PC-3 (cell line): ENCODE measurements around the gene IDH3A. TPM values are rescaled to one million over a fixed set of nuclear protein-coding genes. Genes with fewer than 3 reads are reported as not detected.

ENCODE experiments used
- ATAC-seq: fragments of 200-7000 bp; cut with Tn5 transposase; 2 replicates; pipeline ENCODE4 v1.9.1; 2020; ENCODE audit warnings: mild to moderate bottlenecking, moderate library complexity
- BruUV-seq: library from RNA; stranded (reverse); fragments of 400-500 nt; replicated peaks from 2 replicates; lab custom pipeline; 2021; lab: Mats Ljungman, UMichigan
- CTCF ChIA-PET: fragments of 300-600 bp; sonication (Branson Sonifier 250); formaldehyde crosslinking; loops from one replicate; lab custom pipeline; 2022; ENCODE audit warnings: antibody characterized with exemption; lab: Charles Lee
- POLR2A ChIA-PET: fragments of 300-600 bp; sonication (Branson Sonifier 250); formaldehyde crosslinking; loops from one replicate; lab custom pipeline; 2022; ENCODE audit warnings: antibody characterized with exemption; ENCODE audit not compliant: unreplicated experiment; lab: Charles Lee
- DNase-seq: peaks from one replicate; pipeline ENCODE4 v3.0.0-alpha.2; 2015
- H2AFZ ChIP-seq: fragments of 300-600 bp; sonication (generic); 2 replicates; pipeline ENCODE4 v1.6.0; 2016; ENCODE audit warnings: antibody characterized with exemption, low read length
- H3F3A ChIP-seq: fragments of 300-600 bp; sonication (generic); one replicate; pipeline ENCODE4 v1.6.0; 2017; ENCODE audit warnings: antibody characterized with exemption, low read length, control low read depth, mild to moderate bottlenecking; ENCODE audit not compliant: unreplicated experiment
- H3K27ac ChIP-seq: fragments of 300-600 bp; sonication (generic); 2 replicates; pipeline ENCODE4 v1.5.1; 2016; ENCODE audit warnings: mild to moderate bottlenecking, low read length
- H3K27me3 ChIP-seq: fragments of 300-600 bp; sonication (generic); 2 replicates; pipeline ENCODE4 v1.6.1; 2016; ENCODE audit warnings: low read length, mixed read lengths
- H3K36me3 ChIP-seq: fragments of 300-600 bp; sonication (generic); 2 replicates; pipeline ENCODE4 v1.6.1; 2016; ENCODE audit warnings: low read depth, mixed run types, low read length, mixed read lengths
- H3K4me1 ChIP-seq: fragments of 300-600 bp; sonication (generic); 2 replicates; pipeline ENCODE4 v1.5.1; 2016; ENCODE audit warnings: low read length; ENCODE audit not compliant: insufficient read depth
- H3K4me2 ChIP-seq: fragments of 300-600 bp; sonication (generic); 2 replicates; pipeline ENCODE4 v1.6.0; 2016; ENCODE audit warnings: low read length
- H3K4me3 ChIP-seq: fragments of 300-600 bp; sonication (generic); 2 replicates; pipeline ENCODE4 v1.5.1; 2016; ENCODE audit warnings: mild to moderate bottlenecking, low read length, mixed read lengths
- H3K79me2 ChIP-seq: fragments of 300-600 bp; sonication (generic); 2 replicates; pipeline ENCODE4 v1.6.1; 2017; ENCODE audit warnings: low read length, mixed read lengths
- H3K9ac ChIP-seq: fragments of 300-600 bp; sonication (generic); 2 replicates; pipeline ENCODE4 v1.6.0; 2016; ENCODE audit warnings: mild to moderate bottlenecking, low read length
- H3K9me2 ChIP-seq: fragments of 300-600 bp; sonication (generic); replicated peaks from 2 replicates; pipeline ENCODE4 v1.6.1; 2016; ENCODE audit warnings: mixed run types, low read length, mixed read lengths
- H3K9me3 ChIP-seq: fragments of 300-600 bp; sonication (generic); 2 replicates; pipeline ENCODE4 v1.6.1; 2016; ENCODE audit warnings: low read length, mixed read lengths
- H4K20me1 ChIP-seq: fragments of 300-600 bp; sonication (generic); 2 replicates; pipeline ENCODE4 v1.6.1; 2016; ENCODE audit warnings: low read length, mixed read lengths
- CTCF ChIP-seq: fragments of 300-600 bp; sonication (generic); conservative IDR thresholded peaks from 2 replicates; pipeline ENCODE4 v1.5.1; 2017; ENCODE audit warnings: antibody characterized with exemption, low read depth, mild to moderate bottlenecking, low read length
- EZH2 ChIP-seq: fragments of 300-600 bp; sonication (generic); IDR thresholded peaks from one replicate; pipeline ENCODE4 v1.6.1; 2017; ENCODE audit warnings: antibody characterized with exemption, mild to moderate bottlenecking, low read length; ENCODE audit not compliant: unreplicated experiment
- EZH2phosphoT487 ChIP-seq: fragments of 300-600 bp; sonication (generic); IDR thresholded peaks from 2 replicates; pipeline ENCODE4 v1.6.1; 2018; ENCODE audit warnings: mild to moderate bottlenecking, antibody characterized with exemption, low read length, borderline replicate concordance
- intact Hi-C: fragments of 100-400 bp; cut with micrococcal nuclease; formaldehyde crosslinking; loops from 2 replicates; pipeline ENCODE4 v1.9.0; 2023
- total RNA-seq: library from RNA; depleted of rRNA; stranded (reverse); fragments of >200 nt; gene quantifications from 2 replicates; pipeline ENCODE4 v1.2.3, GENCODE V29; 2014

Gene IDH3A
- total RNA-seq, 1 experiment from 2014 or later: 78.8 TPM

DNA sequence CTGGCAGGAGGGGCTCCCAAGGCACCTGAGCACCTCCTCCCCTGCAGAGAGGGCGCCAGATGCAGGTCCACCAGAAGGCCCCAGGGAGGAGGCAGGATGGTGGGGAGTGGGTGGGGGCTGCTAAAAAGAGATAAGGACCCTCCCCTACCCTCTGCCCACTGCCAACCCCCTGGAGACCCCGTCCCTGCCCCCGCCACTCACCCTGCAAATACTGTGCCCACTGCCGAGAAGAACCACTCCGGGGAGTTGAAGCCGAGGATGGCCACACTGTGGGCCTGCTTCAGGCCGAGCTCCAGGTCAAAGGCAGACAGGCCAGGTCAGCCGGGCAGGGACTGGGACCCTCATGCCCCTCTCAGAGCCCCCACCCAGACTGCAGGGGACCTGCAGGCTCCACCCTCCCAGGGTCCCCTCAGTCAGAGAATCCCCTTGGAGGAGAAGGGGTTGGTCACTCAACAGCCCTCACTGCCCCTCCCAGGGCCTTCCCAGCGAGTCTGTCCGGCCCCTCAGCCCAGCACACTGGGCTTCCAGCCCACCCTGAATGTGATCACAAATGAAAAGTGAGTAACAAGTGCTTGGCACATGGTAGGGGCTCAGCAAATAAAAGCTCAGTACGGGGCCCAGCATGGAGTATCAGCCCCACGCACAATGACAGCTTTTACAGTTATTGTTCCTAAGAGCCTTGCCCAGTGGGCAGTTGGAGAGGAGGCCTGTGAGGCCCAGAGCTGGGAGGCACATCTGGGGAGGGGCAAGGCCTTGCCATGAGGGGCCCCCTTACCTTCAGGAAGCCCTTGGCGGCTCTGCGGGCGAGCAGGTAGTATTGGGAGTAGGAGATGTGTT, 44.8 kb downstream of the IDH3A start:
- CTCF ChIA-PET: no interaction called here

GRCh38 chr15:78194568-78194925, 45.4 kb downstream of the IDH3A start:
- BruUV-seq: no TSS peak
- CTCF ChIA-PET: no interaction called here
- H3K4me3 ChIP-seq: no peak overlapping the region
- ATAC-seq (no peak), DNase-seq (no peak)
- no peaks in the 10 kb centered on the region for H3K27me3 ChIP-seq
- no peaks in the 10 kb centered on the region for H3K79me2 ChIP-seq
- no peaks in the 10 kb centered on the region for H3K9me3 ChIP-seq
- POLR2A ChIA-PET: no interaction called here
- H3K9me2 ChIP-seq: no peaks in the 10 kb centered on the region
- H2AFZ ChIP-seq: no peak overlapping the region
- TF ChIP-seq EZH2phosphoT487: no peak
- TF ChIP-seq EZH2: no peak
- no peak for TF ChIP-seq CTCF
- intact Hi-C loops: no loop called here
- H3K4me2 ChIP-seq: no peak overlapping the region
- no peak overlapping the region for H3K27ac ChIP-seq
- no peaks in the 10 kb centered on the region for H4K20me1 ChIP-seq
- no peaks in the 10 kb centered on the region for H3F3A ChIP-seq
- no peaks in the 10 kb centered on the region for H3K4me1 ChIP-seq
- no peak overlapping the region for H3K9ac ChIP-seq
- H3K36me3 ChIP-seq: no peaks in the 10 kb centered on the region

More for the DNA sequence above, 44.8 kb downstream of the IDH3A start:
- no TSS peak for BruUV-seq
- no peak overlapping the region for H3K27ac ChIP-seq
- no peaks in the 10 kb centered on the region for H3K9me2 ChIP-seq
- no peak for TF ChIP-seq EZH2
- TF ChIP-seq CTCF: no peak
- TF ChIP-seq EZH2phosphoT487: no peak
- H3K4me3 ChIP-seq: no peak overlapping the region
- ATAC-seq (no peak), DNase-seq (no peak)
- no peaks in the 10 kb centered on the region for H3F3A ChIP-seq
- H3K9ac ChIP-seq: no peak overlapping the region
- no peaks in the 10 kb centered on the region for H3K79me2 ChIP-seq
- no peaks in the 10 kb centered on the region for H4K20me1 ChIP-seq
- H3K27me3 ChIP-seq: no peaks in the 10 kb centered on the region
- no peaks in the 10 kb centered on the region for H3K4me1 ChIP-seq
- H2AFZ ChIP-seq: no peak overlapping the region
- intact Hi-C loops: no loop called here
- no peaks in the 10 kb centered on the region for H3K36me3 ChIP-seq
- POLR2A ChIA-PET: no interaction called here
- no peak overlapping the region for H3K4me2 ChIP-seq
- H3K9me3 ChIP-seq: no peaks in the 10 kb centered on the region

- Histone ChIP-seq H3K79me2 (no peaks in the 10 kb centered on the region), H3K27ac (no peak overlapping the region), H3K9ac (no peak overlapping the region), H4K20me1 (no peaks in the 10 kb centered on the region), H3K4me2 (no peak overlapping the region), H3K9me3 (no peaks in the 10 kb centered on the region), H2AFZ (no peak overlapping the region), H3K9me2 (no peaks in the 10 kb centered on the region), H3K4me3 (no peak overlapping the region), H3F3A (no peaks in the 10 kb centered on the region), H3K4me1 (no peaks in the 10 kb centered on the region), H3K27me3 (no peaks in the 10 kb centered on the region), H3K36me3 (no peaks in the 10 kb centered on the region)
- no TSS peak for BruUV-seq
- intact Hi-C loops: loop anchor here (1.0 to 5.0 kb wide), 3 partner anchors 47 to 82 kb away; partner anchors contain the start of gene CIB2
- ChIA-PET POLR2A (no interaction called here), CTCF (interaction anchor here (0.6 to 1.3 kb wide), 5 partner anchors 19 to 83 kb away, joined by 3 to 8 read pairs (median 3); partner anchors contain the start of gene IDH3A)
- TF ChIP-seq EZH2: no peak
- TF ChIP-seq CTCF: peak; percentile 90
- ATAC-seq (peak; percentile 86), DNase-seq (peak; percentile 54)
These were observed 46.6 kb downstream of the IDH3A start for GRCh38 chr15:78195735-78196201.
